C4-2B (cell line): Measurements from ENCODE around the gene TGFBI.

ENCODE experiments used
- H3K27ac ChIP-seq: fragments of 450-650 bp; 2 replicates; pipeline ENCODE4 v1.5.1; 2017
- ZFX ChIP-seq: fragments of 450-650 bp; IDR thresholded peaks from 2 replicates; pipeline ENCODE4 v1.6.1; 2017
- TF ChIP-seq, protein P1 (sequence below): fragments of 450-650 bp; conservative IDR thresholded peaks from 2 replicates; pipeline ENCODE4 v1.5.1; 2017; ENCODE audit warnings: mild to moderate bottlenecking

Gene TGFBI

DNA sequence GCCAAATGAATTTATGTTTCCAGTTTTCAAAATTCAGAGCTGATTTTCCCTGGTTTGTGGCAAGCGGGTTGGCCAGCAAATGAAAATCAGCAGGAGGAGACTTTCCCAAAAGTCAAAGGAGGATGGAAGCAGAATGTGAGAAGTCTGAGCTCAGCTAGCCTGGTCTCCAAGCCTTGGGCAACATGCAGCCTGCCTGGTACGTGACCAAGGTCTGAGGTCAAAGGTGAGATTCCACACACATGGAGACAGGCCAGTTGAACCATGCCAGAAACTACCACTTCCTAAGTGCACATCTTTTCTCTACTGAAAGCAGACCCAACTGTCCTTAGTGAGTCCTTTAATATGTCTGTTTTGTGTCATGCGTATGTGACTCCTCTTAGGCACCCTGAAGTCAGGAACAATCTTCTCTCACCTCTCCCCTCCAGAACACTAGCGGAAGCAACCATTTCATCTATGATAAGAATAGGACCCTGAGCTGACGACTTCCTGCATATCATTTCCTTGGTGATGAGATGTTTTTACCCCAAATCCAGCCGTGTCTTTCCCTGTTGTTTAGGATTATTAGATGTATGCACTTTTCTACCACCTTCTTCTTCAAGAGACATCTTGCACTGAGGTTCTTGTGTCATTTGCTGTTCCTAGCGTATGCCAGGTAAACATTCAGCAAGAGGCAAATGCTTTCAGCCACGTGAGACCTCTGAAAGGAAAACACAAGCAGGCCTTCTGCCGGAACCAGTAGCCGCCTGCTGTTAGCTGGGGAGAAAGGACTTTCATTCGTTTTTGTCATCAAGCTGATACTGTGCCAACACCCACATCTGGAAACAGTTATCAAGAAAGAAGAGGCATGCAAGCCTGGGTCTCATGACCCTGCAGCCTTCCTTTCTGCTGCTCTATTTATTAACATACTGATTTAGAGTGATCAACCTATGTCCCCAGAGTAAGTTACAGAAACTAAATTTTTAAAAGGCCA, 9.7 kb upstream of the TGFBI start:
- TF ChIP-seq ZFX = no peak
- TF ChIP-seq, protein P1, sequence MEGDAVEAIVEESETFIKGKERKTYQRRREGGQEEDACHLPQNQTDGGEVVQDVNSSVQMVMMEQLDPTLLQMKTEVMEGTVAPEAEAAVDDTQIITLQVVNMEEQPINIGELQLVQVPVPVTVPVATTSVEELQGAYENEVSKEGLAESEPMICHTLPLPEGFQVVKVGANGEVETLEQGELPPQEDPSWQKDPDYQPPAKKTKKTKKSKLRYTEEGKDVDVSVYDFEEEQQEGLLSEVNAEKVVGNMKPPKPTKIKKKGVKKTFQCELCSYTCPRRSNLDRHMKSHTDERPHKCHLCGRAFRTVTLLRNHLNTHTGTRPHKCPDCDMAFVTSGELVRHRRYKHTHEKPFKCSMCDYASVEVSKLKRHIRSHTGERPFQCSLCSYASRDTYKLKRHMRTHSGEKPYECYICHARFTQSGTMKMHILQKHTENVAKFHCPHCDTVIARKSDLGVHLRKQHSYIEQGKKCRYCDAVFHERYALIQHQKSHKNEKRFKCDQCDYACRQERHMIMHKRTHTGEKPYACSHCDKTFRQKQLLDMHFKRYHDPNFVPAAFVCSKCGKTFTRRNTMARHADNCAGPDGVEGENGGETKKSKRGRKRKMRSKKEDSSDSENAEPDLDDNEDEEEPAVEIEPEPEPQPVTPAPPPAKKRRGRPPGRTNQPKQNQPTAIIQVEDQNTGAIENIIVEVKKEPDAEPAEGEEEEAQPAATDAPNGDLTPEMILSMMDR = no peak
- H3K27ac ChIP-seq = no peak overlapping the region

DNA sequence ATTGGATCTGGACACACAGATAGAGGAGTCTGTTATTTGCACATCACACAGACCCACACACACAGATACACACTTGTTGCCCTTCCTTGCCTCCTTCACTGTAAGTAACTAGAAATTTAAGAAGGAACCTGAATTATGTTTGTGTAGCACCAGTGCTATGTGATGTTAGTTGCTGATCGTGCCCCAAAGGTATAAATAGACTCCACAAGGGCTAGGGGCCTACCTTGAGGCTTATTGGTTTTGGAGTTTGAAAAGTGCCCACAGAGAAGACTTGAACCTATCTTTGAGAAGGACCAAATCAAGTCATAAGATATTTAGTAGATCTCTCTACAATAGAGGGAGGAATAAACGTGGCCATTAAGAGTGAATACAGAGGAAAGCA, 8.8 kb upstream of the TGFBI start:
- TF ChIP-seq ZFX = no peak
- no peak overlapping the region for H3K27ac ChIP-seq

DNA sequence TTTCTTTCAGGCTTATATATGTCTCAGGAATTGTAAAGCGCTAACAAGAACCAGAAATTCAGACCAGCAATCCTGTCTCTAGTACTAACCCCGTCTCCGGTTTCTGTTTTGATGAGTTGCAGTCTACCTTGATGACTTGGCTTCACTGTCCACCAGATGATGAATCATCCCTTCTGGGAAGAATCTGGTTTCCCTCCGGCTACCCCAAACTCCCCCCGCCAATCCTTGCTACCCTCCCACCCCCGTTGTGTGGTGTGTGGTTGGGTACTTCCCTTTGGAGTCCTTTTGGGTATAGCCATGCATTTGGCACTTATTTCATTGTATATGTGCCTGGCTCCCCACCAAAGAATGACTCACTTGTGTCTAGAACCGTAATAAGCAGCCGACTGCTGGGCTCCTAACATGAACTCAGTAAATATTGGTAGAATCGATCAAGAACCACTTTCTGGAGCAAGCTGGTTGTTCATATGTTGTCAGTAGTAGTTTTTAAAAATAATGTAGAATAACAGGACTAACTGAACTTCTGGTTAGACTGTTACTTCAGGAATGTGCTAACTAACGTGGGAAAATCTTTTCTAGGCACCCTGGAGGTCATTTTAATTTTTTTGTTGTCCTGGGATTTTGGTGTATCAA, 8.3 kb upstream of the TGFBI start:
- no peak overlapping the region for H3K27ac ChIP-seq

DNA sequence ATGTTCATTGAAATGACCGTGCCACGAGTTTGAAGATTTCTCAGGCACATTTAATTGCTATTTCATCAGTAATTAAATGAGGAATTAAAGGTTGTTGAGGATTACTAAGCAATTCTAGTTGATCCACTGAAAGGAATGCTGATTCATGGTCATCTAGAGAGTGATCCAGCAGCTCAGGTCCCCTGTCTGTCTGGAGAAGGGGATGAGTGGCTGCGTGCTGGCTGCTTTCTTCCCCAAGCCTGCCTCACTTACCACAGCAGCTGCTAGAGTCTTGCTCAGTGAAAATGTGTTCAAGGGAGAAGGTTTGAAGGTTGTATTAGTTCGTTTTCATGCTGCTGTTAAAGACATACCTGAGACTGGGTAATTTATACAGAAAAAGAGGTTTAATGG, 7.8 kb upstream of the TGFBI start:
- no peak for TF ChIP-seq ZFX
- TF ChIP-seq, protein P1 = no peak
- H3K27ac ChIP-seq = no peak overlapping the region

More for the DNA sequence above, 8.3 kb upstream of the TGFBI start:
- no peak for TF ChIP-seq ZFX
- TF ChIP-seq, protein P1 = no peak

GRCh38 chr5:136022965-136023364, 5.8 kb upstream of the TGFBI start:
- no peak for TF ChIP-seq ZFX
- TF ChIP-seq, protein P1 = no peak
- H3K27ac ChIP-seq = no peak overlapping the region

DNA sequence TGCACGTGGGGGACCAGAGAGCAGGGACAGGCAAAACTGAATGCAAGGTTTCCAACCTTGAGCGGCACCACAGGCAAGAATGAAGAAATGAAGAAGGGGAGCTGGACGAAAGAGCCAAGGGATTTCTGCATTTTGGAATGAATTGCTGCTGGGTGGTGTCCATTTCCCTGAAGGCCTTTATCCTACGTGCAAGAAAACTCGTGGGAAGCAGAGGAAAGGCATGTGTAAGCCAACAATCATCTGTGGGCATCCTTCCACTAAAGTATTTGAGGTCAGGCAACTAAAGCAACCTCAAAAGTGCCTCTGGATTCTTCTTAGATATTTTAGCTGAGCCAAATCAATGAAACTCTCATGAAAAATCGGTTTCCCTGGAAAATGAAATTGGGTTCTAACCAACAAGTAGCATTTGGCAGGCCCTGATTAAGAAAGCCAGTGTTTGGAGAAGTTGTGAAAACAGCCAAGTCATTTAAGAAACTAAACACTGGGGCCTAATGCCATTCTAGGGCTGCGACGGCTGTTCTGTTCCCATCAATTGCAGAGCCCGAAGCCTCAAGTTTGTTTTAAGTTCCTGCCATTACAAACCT, 4.7 kb upstream of the TGFBI start:
- no peak overlapping the region for H3K27ac ChIP-seq
- TF ChIP-seq ZFX = no peak
- TF ChIP-seq, protein P1 = no peak

- TF ChIP-seq, protein P1 = no peak
- TF ChIP-seq ZFX = no peak
- H3K27ac ChIP-seq = no peak overlapping the region
Measured at GRCh38 chr5:136025900-136026299, 2.9 kb upstream of the TGFBI start.
